ENCODE measurements around the gene PKMYT1.

PKMYT1 gene

GRCh38 chr16:2980227-2981176 is at the start of gene PKMYT1:
Gene PKMYT1 (minus strand): TSS chr16:2980446. CDS start chr16:2979657, 789 bp downstream.
- peak; percentile 92 for DNase-seq

- peak; percentile 22 for DNase-seq
These were observed 49.4 kb upstream of the PKMYT1 start for GRCh38 chr16:3029491-3030221.

GRCh38 chr16:3028716-3029319 is 48.6 kb upstream of the PKMYT1 start:
- DNase-seq, result no peak

- peak; percentile 87 for DNase-seq
These were observed 47.9 kb upstream of the PKMYT1 start for GRCh38 chr16:3027983-3028715.

GRCh38 chr16:3027489-3027795 is 47.2 kb upstream of the PKMYT1 start:
- DNase-seq, result no peak

GRCh38 chr16:3026609-3027488 is 46.6 kb upstream of the PKMYT1 start:
- DNase-seq, result no peak

- no peak for DNase-seq
These were observed 45.7 kb upstream of the PKMYT1 start for GRCh38 chr16:3026003-3026378.

GRCh38 chr16:3025032-3026002 is 45.1 kb upstream of the PKMYT1 start:
- DNase-seq, result no peak

GRCh38 chr16:3023669-3024478 is 43.6 kb upstream of the PKMYT1 start, which contains the start of the genes HCFC1R1 and THOC6:
Gene HCFC1R1 (minus strand): TSS chr16:3023942. CDS start chr16:3023941, 1 bp downstream.
Gene THOC6 (plus strand): TSS chr16:3024035. CDS start chr16:3024327, 292 bp downstream.
- peak; percentile 92 for DNase-seq

- DNase-seq, result no peak
These were observed 43.1 kb upstream of the PKMYT1 start for GRCh38 chr16:3023415-3023668.

- DNase-seq, result no peak
These were observed 42.6 kb upstream of the PKMYT1 start for GRCh38 chr16:3022684-3023414.

GRCh38 chr16:3022208-3022683 is 42.0 kb upstream of the PKMYT1 start:
- peak; percentile 81 for DNase-seq

- DNase-seq, result peak; percentile 68
These were observed 41.4 kb upstream of the PKMYT1 start for GRCh38 chr16:3021449-3022207.

GRCh38 chr16:3020604-3021448 is 40.6 kb upstream of the PKMYT1 start:
- peak; percentile 77 for DNase-seq

GRCh38 chr16:3020247-3020603 is 40.0 kb upstream of the PKMYT1 start, which contains the start of gene TNFRSF12A:
Gene TNFRSF12A (plus strand): TSS chr16:3020368. CDS start chr16:3020398, 30 bp downstream.
- peak; percentile 65 for DNase-seq

- DNase-seq, result no peak
These were observed 39.5 kb upstream of the PKMYT1 start for GRCh38 chr16:3019594-3020246.

Data from activated gamma-delta T cell treated with Interleukin-2 at 50 U/mL for 16 hours (primary cell).